Measurements from ENCODE around the gene OR52B2. TPM values are rescaled to one million over a fixed set of nuclear protein-coding genes. Genes with fewer than 3 reads are reported as not detected.
"Not testable (repeated sequence)": the region's sequence is repeated elsewhere in the genome, so short reads cannot be mapped to it uniquely, and the experiment has no call there.

Gene OR52B2
- total and polyA plus RNA-seq, 4 experiments from 2014 or later, result not detected

- Mint-ChIP-seq H3K4me1 (no peaks in the 10 kb centered on the region), H3K27ac (no peak overlapping the region)
Observed at GRCh38 chr11:6152126-6152525, 18.0 kb downstream of the OR52B2 start.

GRCh38 chr11:6151117-6151516 is 19.0 kb downstream of the OR52B2 start:
- H3K27me3 ChIP-seq (ENCODE audit: insufficient read depth, low read length), result no peaks in the 10 kb centered on the region

More at GRCh38 chr11:6152126-6152525, 18.0 kb downstream of the OR52B2 start:
- Histone ChIP-seq H3K27ac (ENCODE audit: low read depth, low read length) (no peak overlapping the region), H3K36me3 (ENCODE audit: insufficient read depth, low read length) (no peaks in the 10 kb centered on the region), H3K27me3 (ENCODE audit: insufficient read depth, low read length) (no peaks in the 10 kb centered on the region), H3K4me1 (ENCODE audit: insufficient read depth, low read length) (no peaks in the 10 kb centered on the region), H3K4me3 (ENCODE audit: low read length in 2 of 2) (no peak overlapping the region), H3K9me3 (ENCODE audit: control insufficient read depth in 1 of 2, low read length in 2 of 2) (no peaks in the 10 kb centered on the region)
- CTCF ChIA-PET (ENCODE audit: partially characterized antibody), result no interaction called here
- intact Hi-C loops (cut with micrococcal nuclease), result no loop called here
- Mint-ChIP-seq H3K36me3 (no peaks in the 10 kb centered on the region), H3K27me3 (peaks cover 0 to 6% of the 10 kb centered on the region in 2 donors), H3K9me3 (peaks cover 0 to 8% (median 2%) of the 10 kb centered on the region in 8 donors), H3K4me3 (no peak overlapping the region)
- POLR2A ChIA-PET (ENCODE audit: partially characterized antibody), result no interaction called here
- DNase-seq, result no peak

GRCh38 chr11:6143737-6144136 is 26.4 kb downstream of the OR52B2 start:
- H3K4me3 Mint-ChIP-seq; H3K27ac ChIP-seq (ENCODE audit: low read depth, low read length); H3K9me3 Mint-ChIP-seq; H3K36me3 Mint-ChIP-seq; intact Hi-C loops (cut with micrococcal nuclease); H3K4me1 ChIP-seq (ENCODE audit: insufficient read depth, low read length); H3K27ac Mint-ChIP-seq; H3K9me3 ChIP-seq (ENCODE audit: control insufficient read depth in 1 of 2, low read length in 2 of 2); POLR2A ChIA-PET (ENCODE audit: partially characterized antibody); H3K4me1 Mint-ChIP-seq; H3K27me3 ChIP-seq (ENCODE audit: insufficient read depth, low read length); H3K36me3 ChIP-seq (ENCODE audit: insufficient read depth, low read length); H3K4me3 ChIP-seq (ENCODE audit: low read length in 2 of 2); H3K27me3 Mint-ChIP-seq; DNase-seq; CTCF ChIA-PET (ENCODE audit: partially characterized antibody): not testable (repeated sequence)

More at GRCh38 chr11:6151117-6151516, 19.0 kb downstream of the OR52B2 start:
- peaks cover 0 to 8% (median 2%) of the 10 kb centered on the region in 8 donors for H3K9me3 Mint-ChIP-seq
- no peak overlapping the region for H3K27ac ChIP-seq (ENCODE audit: low read depth, low read length)
- H3K4me3 Mint-ChIP-seq, result no peak overlapping the region
- H3K27ac Mint-ChIP-seq, result no peak overlapping the region
- no peaks in the 10 kb centered on the region for H3K4me1 Mint-ChIP-seq
- CTCF ChIA-PET (ENCODE audit: partially characterized antibody), result interaction anchor here (1.1 kb wide), 1 partner anchor 10 kb away, joined by 3 read pairs; no protein-coding TSS in a partner anchor
- no peaks in the 10 kb centered on the region for H3K36me3 ChIP-seq (ENCODE audit: insufficient read depth, low read length)
- POLR2A ChIA-PET (ENCODE audit: partially characterized antibody), result no interaction called here
- intact Hi-C loops (cut with micrococcal nuclease), result no loop called here
- H3K36me3 Mint-ChIP-seq, result no peaks in the 10 kb centered on the region
- DNase-seq, result no peak
- H3K9me3 ChIP-seq (ENCODE audit: control insufficient read depth in 1 of 2, low read length in 2 of 2), result no peaks in the 10 kb centered on the region
- H3K4me1 ChIP-seq (ENCODE audit: insufficient read depth, low read length), result no peaks in the 10 kb centered on the region
- peaks cover 0 to 3% of the 10 kb centered on the region in 2 donors for H3K27me3 Mint-ChIP-seq
- no peak overlapping the region for H3K4me3 ChIP-seq (ENCODE audit: low read length in 2 of 2)

- Histone ChIP-seq H3K36me3 (ENCODE audit: insufficient read depth, low read length) (no peaks in the 10 kb centered on the region), H3K4me1 (ENCODE audit: insufficient read depth, low read length) (no peaks in the 10 kb centered on the region), H3K27ac (ENCODE audit: low read depth, low read length) (no peak overlapping the region), H3K27me3 (ENCODE audit: insufficient read depth, low read length) (peaks cover 3% of the 10 kb centered on the region), H3K4me3 (ENCODE audit: low read length in 2 of 2) (no peak overlapping the region), H3K9me3 (ENCODE audit: control insufficient read depth in 1 of 2, low read length in 2 of 2) (no peaks in the 10 kb centered on the region)
- Mint-ChIP-seq H3K4me3 (no peak overlapping the region), H3K36me3 (no peaks in the 10 kb centered on the region), H3K27ac (no peak overlapping the region), H3K4me1 (no peaks in the 10 kb centered on the region), H3K27me3 (peaks cover 10 to 11% of the 10 kb centered on the region in 2 donors), H3K9me3 (peaks cover 0 to 3% (median 2%) of the 10 kb centered on the region in 8 donors)
- no peak for DNase-seq
- ChIA-PET CTCF (ENCODE audit: partially characterized antibody) (no interaction called here), POLR2A (ENCODE audit: partially characterized antibody) (no interaction called here)
- intact Hi-C loops (cut with micrococcal nuclease), result no loop called here
Observed at GRCh38 chr11:6142936-6143335, 27.2 kb downstream of the OR52B2 start.

- H3K27ac ChIP-seq (ENCODE audit: low read depth, low read length); H3K27me3 Mint-ChIP-seq; intact Hi-C loops (cut with micrococcal nuclease); H3K27me3 ChIP-seq (ENCODE audit: insufficient read depth, low read length); POLR2A ChIA-PET (ENCODE audit: partially characterized antibody); DNase-seq; H3K4me1 ChIP-seq (ENCODE audit: insufficient read depth, low read length); H3K9me3 Mint-ChIP-seq; H3K9me3 ChIP-seq (ENCODE audit: control insufficient read depth in 1 of 2, low read length in 2 of 2); H3K36me3 Mint-ChIP-seq; H3K4me3 Mint-ChIP-seq; H3K4me1 Mint-ChIP-seq; CTCF ChIA-PET (ENCODE audit: partially characterized antibody); H3K27ac Mint-ChIP-seq; H3K4me3 ChIP-seq (ENCODE audit: low read length in 2 of 2); H3K36me3 ChIP-seq (ENCODE audit: insufficient read depth, low read length): not testable (repeated sequence)
Observed at GRCh38 chr11:6135936-6136335, 34.2 kb downstream of the OR52B2 start.

- H3K36me3 Mint-ChIP-seq, result no peaks in the 10 kb centered on the region
- CTCF ChIA-PET (ENCODE audit: partially characterized antibody), result no interaction called here
Observed at GRCh38 chr11:6132431-6132830, 37.7 kb downstream of the OR52B2 start.

GRCh38 chr11:6129635-6130034 is 40.5 kb downstream of the OR52B2 start:
- H3K4me3 ChIP-seq (ENCODE audit: low read length in 2 of 2), result no peak overlapping the region
- DNase-seq, result no peak
- H3K27ac Mint-ChIP-seq, result no peak overlapping the region
- H3K27ac ChIP-seq (ENCODE audit: low read depth, low read length), result no peak overlapping the region
- intact Hi-C loops (cut with micrococcal nuclease), result no loop called here
- no peaks in the 10 kb centered on the region for H3K4me1 ChIP-seq (ENCODE audit: insufficient read depth, low read length)
- ChIA-PET POLR2A (ENCODE audit: partially characterized antibody) (no interaction called here), CTCF (ENCODE audit: partially characterized antibody) (no interaction called here)
- H3K27me3 ChIP-seq (ENCODE audit: insufficient read depth, low read length), result no peaks in the 10 kb centered on the region
- no peaks in the 10 kb centered on the region for H3K4me1 Mint-ChIP-seq
- no peaks in the 10 kb centered on the region for H3K9me3 Mint-ChIP-seq
- H3K27me3 Mint-ChIP-seq, result peaks cover 2 to 6% of the 10 kb centered on the region in 2 donors
- no peaks in the 10 kb centered on the region for H3K36me3 Mint-ChIP-seq
- H3K9me3 ChIP-seq (ENCODE audit: control insufficient read depth in 1 of 2, low read length in 2 of 2), result no peaks in the 10 kb centered on the region
- H3K4me3 Mint-ChIP-seq, result no peak overlapping the region
- H3K36me3 ChIP-seq (ENCODE audit: insufficient read depth, low read length), result no peaks in the 10 kb centered on the region

More at GRCh38 chr11:6132431-6132830, 37.7 kb downstream of the OR52B2 start:
- no peaks in the 10 kb centered on the region for H3K4me1 ChIP-seq (ENCODE audit: insufficient read depth, low read length)
- H3K27ac Mint-ChIP-seq, result no peak overlapping the region
- intact Hi-C loops (cut with micrococcal nuclease), result no loop called here
- H3K4me1 Mint-ChIP-seq, result no peaks in the 10 kb centered on the region
- no peaks in the 10 kb centered on the region for H3K9me3 Mint-ChIP-seq
- no peak overlapping the region for H3K4me3 ChIP-seq (ENCODE audit: low read length in 2 of 2)
- H3K36me3 ChIP-seq (ENCODE audit: insufficient read depth, low read length), result no peaks in the 10 kb centered on the region
- no peak overlapping the region for H3K4me3 Mint-ChIP-seq
- H3K27me3 Mint-ChIP-seq, result peaks cover 2 to 6% of the 10 kb centered on the region in 2 donors
- no peaks in the 10 kb centered on the region for H3K27me3 ChIP-seq (ENCODE audit: insufficient read depth, low read length)
- POLR2A ChIA-PET (ENCODE audit: partially characterized antibody), result no interaction called here
- H3K9me3 ChIP-seq (ENCODE audit: control insufficient read depth in 1 of 2, low read length in 2 of 2), result no peaks in the 10 kb centered on the region
- H3K27ac ChIP-seq (ENCODE audit: low read depth, low read length), result no peak overlapping the region
- DNase-seq, result no peak

DNA sequence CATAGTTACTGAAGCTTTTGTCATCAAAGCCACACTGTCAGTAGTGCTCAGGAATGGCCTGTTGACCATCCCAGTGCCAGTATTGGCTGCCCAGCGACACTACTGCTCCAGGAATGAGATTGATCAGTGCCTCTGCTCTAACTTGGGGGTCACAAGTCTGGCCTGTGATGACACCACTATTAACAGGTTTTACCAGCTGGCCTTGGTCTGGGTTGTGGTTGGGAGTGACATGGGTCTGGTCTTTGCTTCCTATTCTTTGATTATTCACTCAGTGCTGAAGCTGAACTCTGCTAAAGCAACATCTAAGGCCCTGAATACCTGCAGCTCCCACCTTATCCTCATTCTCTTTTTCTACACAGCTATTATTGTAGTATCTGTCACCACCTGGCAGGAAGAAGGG is 41.1 kb downstream of the OR52B2 start:
- Mint-ChIP-seq H3K27me3 (peaks cover 2 to 6% of the 10 kb centered on the region in 2 donors), H3K27ac (no peak overlapping the region), H3K4me1 (no peaks in the 10 kb centered on the region), H3K4me3 (no peak overlapping the region), H3K36me3 (no peaks in the 10 kb centered on the region), H3K9me3 (no peaks in the 10 kb centered on the region)
- ChIA-PET POLR2A (ENCODE audit: partially characterized antibody) (no interaction called here), CTCF (ENCODE audit: partially characterized antibody) (no interaction called here)
- intact Hi-C loops (cut with micrococcal nuclease), result no loop called here
- no peak for DNase-seq
- Histone ChIP-seq H3K4me1 (ENCODE audit: insufficient read depth, low read length) (no peaks in the 10 kb centered on the region), H3K9me3 (ENCODE audit: control insufficient read depth in 1 of 2, low read length in 2 of 2) (no peaks in the 10 kb centered on the region), H3K4me3 (ENCODE audit: low read length in 2 of 2) (no peak overlapping the region), H3K36me3 (ENCODE audit: insufficient read depth, low read length) (no peaks in the 10 kb centered on the region), H3K27ac (ENCODE audit: low read depth, low read length) (no peak overlapping the region), H3K27me3 (ENCODE audit: insufficient read depth, low read length) (no peaks in the 10 kb centered on the region)
